ENCODE results near the gene ZNF281.

DNA sequence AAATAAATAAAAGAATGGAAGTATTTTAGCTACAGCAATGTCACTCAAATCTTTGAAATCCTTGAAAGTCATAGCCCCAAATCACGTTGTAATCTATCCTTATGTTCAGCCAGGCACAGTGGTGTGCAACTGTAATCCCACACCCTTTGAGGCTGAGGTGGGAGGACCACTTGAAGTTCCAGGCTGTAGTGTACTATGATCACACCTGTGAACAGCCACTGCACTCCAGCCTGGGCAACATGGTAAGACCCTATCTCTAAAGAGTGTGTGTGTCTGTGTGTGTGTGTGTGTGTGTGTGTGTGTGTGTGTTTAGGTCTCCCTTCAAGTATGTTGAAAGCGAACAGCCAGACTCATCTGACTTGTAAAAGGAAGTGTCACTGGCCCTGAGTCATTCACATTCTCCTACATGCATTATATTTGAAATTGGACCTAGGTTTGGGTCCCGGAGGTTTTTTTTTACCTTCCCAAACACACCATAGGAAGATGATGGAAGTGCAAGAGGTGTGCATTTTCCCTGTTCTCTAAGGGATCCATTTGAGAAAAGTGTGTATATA, 50.1 kb downstream of the ZNF281 start:
- TF ChIP-seq, protein P1, sequence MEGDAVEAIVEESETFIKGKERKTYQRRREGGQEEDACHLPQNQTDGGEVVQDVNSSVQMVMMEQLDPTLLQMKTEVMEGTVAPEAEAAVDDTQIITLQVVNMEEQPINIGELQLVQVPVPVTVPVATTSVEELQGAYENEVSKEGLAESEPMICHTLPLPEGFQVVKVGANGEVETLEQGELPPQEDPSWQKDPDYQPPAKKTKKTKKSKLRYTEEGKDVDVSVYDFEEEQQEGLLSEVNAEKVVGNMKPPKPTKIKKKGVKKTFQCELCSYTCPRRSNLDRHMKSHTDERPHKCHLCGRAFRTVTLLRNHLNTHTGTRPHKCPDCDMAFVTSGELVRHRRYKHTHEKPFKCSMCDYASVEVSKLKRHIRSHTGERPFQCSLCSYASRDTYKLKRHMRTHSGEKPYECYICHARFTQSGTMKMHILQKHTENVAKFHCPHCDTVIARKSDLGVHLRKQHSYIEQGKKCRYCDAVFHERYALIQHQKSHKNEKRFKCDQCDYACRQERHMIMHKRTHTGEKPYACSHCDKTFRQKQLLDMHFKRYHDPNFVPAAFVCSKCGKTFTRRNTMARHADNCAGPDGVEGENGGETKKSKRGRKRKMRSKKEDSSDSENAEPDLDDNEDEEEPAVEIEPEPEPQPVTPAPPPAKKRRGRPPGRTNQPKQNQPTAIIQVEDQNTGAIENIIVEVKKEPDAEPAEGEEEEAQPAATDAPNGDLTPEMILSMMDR (IDR thresholded peaks at IDR 0.05), result no peak
- TF ChIP-seq EZH2 (IDR thresholded peaks at IDR 0.05), result no peak
- TF ChIP-seq EZH2phosphoT487 (IDR thresholded peaks at IDR 0.05), result no peak
